ENCODE measurements around the gene NDUFS6. TPM values are rescaled to one million over a fixed set of nuclear protein-coding genes. Genes with fewer than 3 reads are reported as not detected.

The NDUFS6 gene
- total RNA-seq, 6 experiments from 2014 or later: 33.7 to 55.7 (median 46.2) TPM

GRCh38 chr5:1760231-1760630, 41.0 kb upstream of the NDUFS6 start:
- H3K4me3 Mint-ChIP-seq: no peak overlapping the region

GRCh38 chr5:1760656-1761452, 40.4 kb upstream of the NDUFS6 start:
- no peak for TF ChIP-seq CTCF (IDR thresholded peaks at IDR 0.05)
- Mint-ChIP-seq H3K36me3 (ENCODE audit: low read depth) (peaks cover 4% of the 10 kb centered on the region; the same call in 1 of the 2 replicates), H3K27ac (no peak overlapping the region), H3K9me3 (peaks cover 7% of the 10 kb centered on the region; the same call in 1 of the 2 replicates), H3K4me3 (no peak overlapping the region), H3K27me3 (ENCODE audit: insufficient read depth) (peaks cover 15% of the 10 kb centered on the region), H3K4me1 (ENCODE audit: low read depth) (peaks cover 16% of the 10 kb centered on the region)
- no peak for DNase-seq

More at GRCh38 chr5:1760231-1760630, 41.0 kb upstream of the NDUFS6 start:
- DNase-seq: no peak
- Mint-ChIP-seq H3K9me3 (peaks cover 7% of the 10 kb centered on the region; the same call in 1 of the 2 replicates), H3K27ac (no peak overlapping the region), H3K36me3 (ENCODE audit: low read depth) (peaks cover 4% of the 10 kb centered on the region; the same call in 1 of the 2 replicates), H3K27me3 (ENCODE audit: insufficient read depth) (peaks cover 20% of the 10 kb centered on the region), H3K4me1 (ENCODE audit: low read depth) (peaks cover 16% of the 10 kb centered on the region)
- TF ChIP-seq CTCF (IDR thresholded peaks at IDR 0.05): no peak

GRCh38 chr5:1761453-1761755, 39.8 kb upstream of the NDUFS6 start:
- Mint-ChIP-seq H3K4me3 (no peak overlapping the region), H3K9me3 (peaks cover 7% of the 10 kb centered on the region; the same call in 1 of the 2 replicates), H3K27me3 (ENCODE audit: insufficient read depth) (peaks cover 15% of the 10 kb centered on the region), H3K4me1 (ENCODE audit: low read depth) (peaks cover 16% of the 10 kb centered on the region), H3K27ac (no peak overlapping the region), H3K36me3 (ENCODE audit: low read depth) (peaks cover 4% of the 10 kb centered on the region; the same call in 1 of the 2 replicates)
- no peak for DNase-seq
- no peak for TF ChIP-seq CTCF (IDR thresholded peaks at IDR 0.05)

GRCh38 chr5:1762121-1762882, 38.9 kb upstream of the NDUFS6 start:
- H3K4me1 Mint-ChIP-seq (ENCODE audit: low read depth): peaks cover 16% of the 10 kb centered on the region
- no peak overlapping the region for H3K4me3 Mint-ChIP-seq
- no peak for DNase-seq
- H3K36me3 Mint-ChIP-seq (ENCODE audit: low read depth): peaks cover 4% of the 10 kb centered on the region; the same call in 1 of the 2 replicates
- no peak for TF ChIP-seq CTCF (IDR thresholded peaks at IDR 0.05)
- peaks cover 15% of the 10 kb centered on the region for H3K27me3 Mint-ChIP-seq (ENCODE audit: insufficient read depth)
- H3K27ac Mint-ChIP-seq: no peak overlapping the region
- peaks cover 7% of the 10 kb centered on the region; the same call in 1 of the 2 replicates for H3K9me3 Mint-ChIP-seq

- TF ChIP-seq CTCF (IDR thresholded peaks at IDR 0.05): no peak
- Mint-ChIP-seq H3K27ac (no peak overlapping the region), H3K4me3 (no peak overlapping the region), H3K36me3 (ENCODE audit: low read depth) (peaks cover 4% of the 10 kb centered on the region; the same call in 1 of the 2 replicates), H3K4me1 (ENCODE audit: low read depth) (peaks cover 16% of the 10 kb centered on the region), H3K27me3 (ENCODE audit: insufficient read depth) (peaks cover 15% of the 10 kb centered on the region), H3K9me3 (peaks cover 7% of the 10 kb centered on the region; the same call in 1 of the 2 replicates)
- DNase-seq: no peak
Measured at GRCh38 chr5:1762883-1763547, 38.2 kb upstream of the NDUFS6 start.

Data from HFFc6 (cell line).